ENCODE data around the gene CAMK4. TPM values are rescaled to one million over a fixed set of nuclear protein-coding genes. Genes with fewer than 3 reads are reported as not detected.
A peak's percentile ranks its signal among the peaks of the same experiment; 100 is the strongest.

CAMK4 gene
- total and polyA plus RNA-seq, 2 donors (not counting 1 experiment from before 2014, with no cell fraction given), result 0.83 to 5.9 TPM

GRCh38 chr5:111439473-111440075 lies 215.4 kb downstream of the CAMK4 start:
- Histone ChIP-seq H3K27ac (ENCODE audit: insufficient read depth, low read length) (no peak overlapping the region), H3K27me3 (ENCODE audit: control insufficient read depth, insufficient read depth, low read length) (no peaks in the 10 kb centered on the region), H3K4me2 (ENCODE audit: extremely low read depth, insufficient read depth, low read length) (peak overlapping the region; percentile 40), H3K36me3 (ENCODE audit: control insufficient read depth, insufficient read depth, low read length) (no peaks in the 10 kb centered on the region), H3K9me3 (ENCODE audit: control insufficient read depth, insufficient read depth, low read depth, low read length) (no peaks in the 10 kb centered on the region), H3K4me3 (replicated peaks in 1 of 4; ENCODE audit: control extremely low read depth in 1 of 4, insufficient read depth in 1 of 4, low read depth in 3 of 4, low read length in 4 of 4) (no peak overlapping the region), H2AFZ (ENCODE audit: low read length) (no peak overlapping the region), H3K9ac (ENCODE audit: insufficient read depth, low read length) (no peak overlapping the region), H3K4me1 (ENCODE audit: control insufficient read depth, extremely low read depth, insufficient read depth, low read length) (peaks cover 10% of the 10 kb centered on the region), H3K79me2 (ENCODE audit: control insufficient read depth, insufficient read depth, low read length) (no peaks in the 10 kb centered on the region), H4K20me1 (ENCODE audit: control insufficient read depth, extremely low read depth, insufficient read depth, low read length) (no peaks in the 10 kb centered on the region)
- peak; percentile 17 to 81 for DNase-seq (ENCODE audit: low read depth in 2 of 2)
- TF ChIP-seq EZH2 (IDR thresholded peaks at IDR 0.05; ENCODE audit: low read length, missing control alignments) (no peak), CTCF (conservative IDR thresholded peaks at IDR 0.05 in 1 of 2, IDR thresholded peaks at IDR 0.05 in 1 of 2; ENCODE audit: low read depth in 1 of 2, low read length in 2 of 2) (no peak)

- H3K9me3 ChIP-seq (ENCODE audit: control insufficient read depth, insufficient read depth, low read depth, low read length), result no peaks in the 10 kb centered on the region
- H4K20me1 ChIP-seq (ENCODE audit: control insufficient read depth, extremely low read depth, insufficient read depth, low read length), result no peaks in the 10 kb centered on the region
- no peak overlapping the region for H3K27ac ChIP-seq (ENCODE audit: insufficient read depth, low read length)
- no peak overlapping the region for H3K9ac ChIP-seq (ENCODE audit: insufficient read depth, low read length)
- H3K27me3 ChIP-seq (ENCODE audit: control insufficient read depth, insufficient read depth, low read length), result no peaks in the 10 kb centered on the region
- no peak overlapping the region for H3K4me2 ChIP-seq (ENCODE audit: extremely low read depth, insufficient read depth, low read length)
- TF ChIP-seq CTCF (conservative IDR thresholded peaks at IDR 0.05 in 1 of 2, IDR thresholded peaks at IDR 0.05 in 1 of 2; ENCODE audit: low read depth in 1 of 2, low read length in 2 of 2), result no peak
- TF ChIP-seq EZH2 (IDR thresholded peaks at IDR 0.05; ENCODE audit: low read length, missing control alignments), result no peak
- no peak overlapping the region for H3K4me3 ChIP-seq (replicated peaks in 1 of 4; ENCODE audit: control extremely low read depth in 1 of 4, insufficient read depth in 1 of 4, low read depth in 3 of 4, low read length in 4 of 4)
- no peaks in the 10 kb centered on the region for H3K36me3 ChIP-seq (ENCODE audit: control insufficient read depth, insufficient read depth, low read length)
- DNase-seq (ENCODE audit: low read depth in 2 of 2), result peak in 1 of 2 donors; percentile 38
- H3K4me1 ChIP-seq (ENCODE audit: control insufficient read depth, extremely low read depth, insufficient read depth, low read length), result no peaks in the 10 kb centered on the region
- no peaks in the 10 kb centered on the region for H3K79me2 ChIP-seq (ENCODE audit: control insufficient read depth, insufficient read depth, low read length)
- no peak overlapping the region for H2AFZ ChIP-seq (ENCODE audit: low read length)
Measured at GRCh38 chr5:111447099-111447498, 222.9 kb downstream of the CAMK4 start.

- Histone ChIP-seq H2AFZ (ENCODE audit: low read length) (no peak overlapping the region), H3K4me3 (replicated peaks in 1 of 4; ENCODE audit: control extremely low read depth in 1 of 4, insufficient read depth in 1 of 4, low read depth in 3 of 4, low read length in 4 of 4) (no peak overlapping the region), H3K36me3 (ENCODE audit: control insufficient read depth, insufficient read depth, low read length) (no peaks in the 10 kb centered on the region), H3K79me2 (ENCODE audit: control insufficient read depth, insufficient read depth, low read length) (no peaks in the 10 kb centered on the region), H4K20me1 (ENCODE audit: control insufficient read depth, extremely low read depth, insufficient read depth, low read length) (no peaks in the 10 kb centered on the region), H3K27me3 (ENCODE audit: control insufficient read depth, insufficient read depth, low read length) (no peaks in the 10 kb centered on the region), H3K4me1 (ENCODE audit: control insufficient read depth, extremely low read depth, insufficient read depth, low read length) (no peaks in the 10 kb centered on the region), H3K4me2 (ENCODE audit: extremely low read depth, insufficient read depth, low read length) (no peak overlapping the region), H3K9me3 (ENCODE audit: control insufficient read depth, insufficient read depth, low read depth, low read length) (no peaks in the 10 kb centered on the region), H3K27ac (ENCODE audit: insufficient read depth, low read length) (no peak overlapping the region), H3K9ac (ENCODE audit: insufficient read depth, low read length) (no peak overlapping the region)
- TF ChIP-seq CTCF (conservative IDR thresholded peaks at IDR 0.05 in 1 of 2, IDR thresholded peaks at IDR 0.05 in 1 of 2; ENCODE audit: low read depth in 1 of 2, low read length in 2 of 2), result no peak
- TF ChIP-seq EZH2 (IDR thresholded peaks at IDR 0.05; ENCODE audit: low read length, missing control alignments), result no peak
- no peak for DNase-seq (ENCODE audit: low read depth in 2 of 2)
Measured at GRCh38 chr5:111447822-111448221, 223.6 kb downstream of the CAMK4 start.

All from fibroblast of lung (primary cell).